PC-3 (cell line): ENCODE measurements around the gene ABLIM2.

ENCODE experiments used
- CTCF ChIP-seq: fragments of 300-600 bp; sonication (generic); conservative IDR thresholded peaks from 2 replicates; pipeline ENCODE4 v1.5.1; 2017; ENCODE audit warnings: antibody characterized with exemption, low read depth, mild to moderate bottlenecking, low read length
- EZH2 ChIP-seq: fragments of 300-600 bp; sonication (generic); IDR thresholded peaks from one replicate; pipeline ENCODE4 v1.6.1; 2017; ENCODE audit warnings: antibody characterized with exemption, mild to moderate bottlenecking, low read length; ENCODE audit not compliant: unreplicated experiment

DNA sequence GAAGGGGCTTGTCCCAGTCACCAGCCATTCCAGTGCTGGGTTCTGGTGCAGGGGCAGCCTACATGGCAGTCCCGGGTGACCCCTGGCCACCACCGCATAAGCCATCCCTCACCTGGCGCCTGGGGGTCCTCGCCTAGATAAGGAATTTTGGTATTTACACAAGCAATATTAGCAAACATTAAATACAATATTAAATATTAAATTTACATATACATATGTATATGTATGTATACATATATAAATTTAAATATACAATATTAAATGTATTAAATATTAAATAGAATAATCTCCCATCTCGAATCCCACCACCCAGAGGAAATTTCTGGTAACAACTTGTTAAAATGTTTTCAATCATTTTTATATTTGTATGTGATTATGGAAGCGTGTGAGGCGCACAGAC, 114.4 kb downstream of the ABLIM2 start:
- no peak for TF ChIP-seq EZH2
- TF ChIP-seq CTCF, result no peak
